Measurements from ENCODE around the gene SLC34A1.

DNA sequence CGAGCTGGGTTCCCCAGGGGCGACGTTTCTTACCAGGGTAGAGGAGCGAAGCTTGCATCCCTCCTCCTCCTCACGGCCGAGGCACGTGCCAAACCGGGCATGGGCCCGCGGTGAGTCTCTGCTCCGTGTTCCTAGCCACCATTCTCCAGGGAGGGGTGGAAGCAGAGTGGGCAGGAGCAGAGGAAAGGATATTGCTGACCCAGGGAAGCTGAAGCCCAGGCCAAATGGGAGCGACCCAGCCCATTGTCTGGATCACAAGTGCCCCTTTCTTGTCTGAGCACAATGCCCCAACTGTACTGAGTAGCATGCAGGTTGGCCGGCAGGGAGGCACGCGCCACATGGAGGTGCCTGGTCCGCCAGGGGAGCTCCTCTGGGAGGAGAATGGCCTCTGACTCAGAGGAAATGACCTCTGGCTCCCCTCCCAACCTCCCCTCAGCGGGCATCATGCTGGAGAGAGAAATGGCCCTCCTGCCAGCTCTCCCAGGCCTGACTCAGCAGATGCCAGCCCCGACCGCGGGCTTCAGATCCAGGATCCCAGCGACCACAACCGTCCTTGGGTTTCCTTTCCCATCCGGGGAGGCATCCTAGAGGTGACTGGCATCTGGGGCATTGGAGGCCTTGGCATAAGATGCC, 63.5 kb downstream of the SLC34A1 start:
- TF ChIP-seq CTCF (conservative IDR thresholded peaks at IDR 0.05) (no peak), EZH2 (IDR thresholded peaks at IDR 0.05; ENCODE audit: low read depth) (no peak)

Measured in PC-9 (cell line).